Gastrocnemius medialis (tissue), 4 donors: ENCODE data around the gene TMEM161B. TPM values are rescaled to one million over a fixed set of nuclear protein-coding genes. Genes with fewer than 3 reads are reported as not detected.
"Not testable (repeated sequence)": the region's sequence is repeated elsewhere in the genome, so short reads cannot be mapped to it uniquely, and the experiment has no call there.

ENCODE experiments used
- ATAC-seq, 2 donors: fragments of 150-250 bp; one replicate each; pipeline ENCODE4 v1.9.1; 2016
- DNase-seq, 2 donors: peaks; one replicate each; pipeline ENCODE4 v3.0.0-alpha.2; 2019
- H3K27ac ChIP-seq, 4 donors: fragments of 200-600 bp; sonication (generic); 1 replicate in 1 of 4; 2 replicates in 3 of 4; pipeline ENCODE4 v1.5.1; 2016 to 2018; ENCODE audit warnings: mild to moderate bottlenecking in 2 of 4, moderate library complexity in 1 of 4
- H3K27me3 ChIP-seq, 3 donors: fragments of 200-600 bp; sonication (generic) in 2 of 3; 1 replicate in 1 of 3; 2 replicates in 2 of 3; pipeline versions ENCODE4 v1.5.1 to v1.6.0; 2016 to 2019; ENCODE audit warnings: mild to moderate bottlenecking in 1 of 3, moderate library complexity in 1 of 3
- H3K36me3 ChIP-seq, 2 donors: fragments of 200-600 bp; sonication (generic) in 1 of 2; one replicate each; pipeline ENCODE4 v1.5.1; 2017 to 2018
- H3K4me1 ChIP-seq, 2 donors: fragments of 200-600 bp; sonication (generic) in 1 of 2; one replicate each; pipeline ENCODE4 v1.5.1; 2016 to 2017; ENCODE audit warnings: mild to moderate bottlenecking in 2 of 2
- H3K4me3 ChIP-seq, 4 donors: fragments of 200-600 bp; sonication (generic) in 3 of 4; 1 replicate in 1 of 4; 2 replicates in 3 of 4; pipeline ENCODE4 v1.5.1; 2016 to 2019; ENCODE audit warnings: mild to moderate bottlenecking in 2 of 4
- H3K9me3 ChIP-seq, 3 donors: fragments of 200-600 bp; sonication (generic) in 2 of 3; 1 replicate in 1 of 3; 2 replicates in 2 of 3; pipeline ENCODE4 v1.5.1; 2016 to 2019
- CTCF ChIP-seq, 5 experiments: fragments of 450-650 bp in 3 of 5; fragments of 200-600 bp in 2 of 5; sonication (generic) in 2 of 5; IDR thresholded peaks in 4 of 5; conservative IDR thresholded peaks in 1 of 5; 1 replicate in 4 of 5; 2 replicates in 1 of 5; pipeline ENCODE4 v1.5.1; 2016 to 2019; ENCODE audit warnings: antibody characterized with exemption in 5 of 5, mild to moderate bottlenecking in 3 of 5, moderate library complexity in 3 of 5
- POLR2A ChIP-seq, 2 donors: fragments of 450-650 bp; IDR thresholded peaks; one replicate each; pipeline ENCODE4 v1.6.1; 2017; ENCODE audit warnings: antibody characterized with exemption in 2 of 2, mild to moderate bottlenecking in 2 of 2, moderate library complexity in 2 of 2
- in situ Hi-C, 4 donors: fragments of 200-750 bp; cut with MboI; loops; one replicate each; pipeline versions ENCODE4 v1.15.0 to v1.8.0; 2017; ENCODE audit warnings: low sequenced_read_pairs in 4 of 4
- intact Hi-C: fragments of 100-400 bp; cut with DNase I; formaldehyde crosslinking; loops from one replicate; pipeline ENCODE4 v1.15.1; 2023; ENCODE audit warnings: low total_unique reads
- total RNA-seq, 4 donors: library from RNA; depleted of rRNA; stranded (reverse); fragments of >200 nt; gene quantifications; one replicate each; pipeline versions ENCODE4 v1.1.0 to v1.2.3, GENCODE V29; 2016

TMEM161B gene
- total RNA-seq, 4 donors from 2014 or later, result 5.8 to 13.6 (median 6.3) TPM

- no peak overlapping the region for H3K27ac ChIP-seq
- no peak overlapping the region for H3K4me3 ChIP-seq
- DNase-seq (no peak), ATAC-seq (no peak)
- no peaks in the 10 kb centered on the region for H3K27me3 ChIP-seq
- intact Hi-C loops, result no loop called here
- peaks cover 0 to 7% of the 10 kb centered on the region in 2 donors for H3K4me1 ChIP-seq
- no peak for TF ChIP-seq POLR2A (IDR thresholded peaks at IDR 0.05)
- no peak for TF ChIP-seq CTCF (IDR thresholded peaks at IDR 0.05 in 4 of 5, conservative IDR thresholded peaks at IDR 0.05 in 1 of 5)
- H3K36me3 ChIP-seq, result no peaks in the 10 kb centered on the region
- H3K9me3 ChIP-seq, result no peaks in the 10 kb centered on the region
- in situ Hi-C loops, result no loop called here
Observed at GRCh38 chr5:88248094-88248493, 20.6 kb downstream of the TMEM161B start.

- TF ChIP-seq CTCF (IDR thresholded peaks at IDR 0.05 in 4 of 5, conservative IDR thresholded peaks at IDR 0.05 in 1 of 5) (no peak), POLR2A (IDR thresholded peaks at IDR 0.05) (no peak)
- DNase-seq, result no peak
- in situ Hi-C loops, result no loop called here
- intact Hi-C loops, result no loop called here
- Histone ChIP-seq H3K9me3 (no peaks in the 10 kb centered on the region), H3K4me3 (no peak overlapping the region), H3K4me1 (peaks cover 0 to 7% of the 10 kb centered on the region in 2 donors), H3K27me3 (no peaks in the 10 kb centered on the region), H3K27ac (no peak overlapping the region), H3K36me3 (no peaks in the 10 kb centered on the region)
- ATAC-seq, result no peak
Observed at GRCh38 chr5:88245893-88246244, 22.8 kb downstream of the TMEM161B start.

GRCh38 chr5:88245241-88245892, 23.3 kb downstream of the TMEM161B start:
- H3K4me1 ChIP-seq, result peaks cover 0 to 7% of the 10 kb centered on the region in 2 donors
- TF ChIP-seq POLR2A (IDR thresholded peaks at IDR 0.05) (no peak), CTCF (IDR thresholded peaks at IDR 0.05 in 4 of 5, conservative IDR thresholded peaks at IDR 0.05 in 1 of 5) (no peak)
- H3K9me3 ChIP-seq, result no peaks in the 10 kb centered on the region
- H3K36me3 ChIP-seq, result no peaks in the 10 kb centered on the region
- in situ Hi-C loops, result no loop called here
- no peak overlapping the region for H3K27ac ChIP-seq
- no peaks in the 10 kb centered on the region for H3K27me3 ChIP-seq
- ATAC-seq (no peak), DNase-seq (no peak)
- intact Hi-C loops, result no loop called here
- H3K4me3 ChIP-seq, result no peak overlapping the region

GRCh38 chr5:88244686-88245085, 24.0 kb downstream of the TMEM161B start:
- no peaks in the 10 kb centered on the region for H3K36me3 ChIP-seq
- no peak for DNase-seq
- H3K27ac ChIP-seq, result no peak overlapping the region
- peaks cover 0 to 7% of the 10 kb centered on the region in 2 donors for H3K4me1 ChIP-seq
- H3K27me3 ChIP-seq, result no peaks in the 10 kb centered on the region
- no peaks in the 10 kb centered on the region for H3K9me3 ChIP-seq
- H3K4me3 ChIP-seq, result no peak overlapping the region
- in situ Hi-C loops, result no loop called here
- intact Hi-C loops, result no loop called here
- ATAC-seq, result no peak
- TF ChIP-seq POLR2A (IDR thresholded peaks at IDR 0.05) (no peak), CTCF (IDR thresholded peaks at IDR 0.05 in 4 of 5, conservative IDR thresholded peaks at IDR 0.05 in 1 of 5) (no peak)

GRCh38 chr5:88243493-88243892, 25.2 kb downstream of the TMEM161B start:
- H3K27ac ChIP-seq, H3K9me3 ChIP-seq, DNase-seq, H3K27me3 ChIP-seq, H3K36me3 ChIP-seq, H3K4me3 ChIP-seq, H3K4me1 ChIP-seq, ATAC-seq, intact Hi-C loops, in situ Hi-C loops: not testable (repeated sequence)
